ENCODE data around the gene GM2A.
"Not testable (repeated sequence)": the region's sequence is repeated elsewhere in the genome, so short reads cannot be mapped to it uniquely, and the experiment has no call there.

GM2A gene

GRCh38 chr5:151254556-151254955 is 1.6 kb downstream of the GM2A start:
- DNase-seq: no peak

GRCh38 chr5:151254990-151255389 is 2.0 kb downstream of the GM2A start:
- DNase-seq: not testable (repeated sequence)

GRCh38 chr5:151255621-151256286 is 2.8 kb downstream of the GM2A start:
- DNase-seq: no peak

- DNase-seq: no peak
These were observed 4.8 kb downstream of the GM2A start for GRCh38 chr5:151257731-151258181.

- DNase-seq: no peak
These were observed 5.2 kb downstream of the GM2A start for GRCh38 chr5:151258201-151258611.

- no peak for DNase-seq
These were observed 5.8 kb downstream of the GM2A start for GRCh38 chr5:151258816-151259215.

- DNase-seq: no peak
These were observed 6.9 kb downstream of the GM2A start for GRCh38 chr5:151259931-151260330.

- no peak for DNase-seq
These were observed 9.5 kb downstream of the GM2A start for GRCh38 chr5:151262532-151262931.

GRCh38 chr5:151264113-151264512 is 11.1 kb downstream of the GM2A start:
- no peak for DNase-seq

- no peak for DNase-seq
These were observed 14.7 kb downstream of the GM2A start for GRCh38 chr5:151267491-151268260.

GRCh38 chr5:151270599-151270998 is 17.6 kb downstream of the GM2A start:
- DNase-seq: no peak

GRCh38 chr5:151271336-151271735 is 18.4 kb downstream of the GM2A start:
- no peak for DNase-seq

- DNase-seq: no peak
These were observed 21.7 kb downstream of the GM2A start for GRCh38 chr5:151274666-151275065.

- DNase-seq: no peak
These were observed 22.8 kb downstream of the GM2A start for GRCh38 chr5:151275803-151276202.

- DNase-seq: no peak
These were observed 25.9 kb downstream of the GM2A start for GRCh38 chr5:151278845-151279244.

- DNase-seq: no peak
These were observed 27.5 kb downstream of the GM2A start for GRCh38 chr5:151280443-151280842.

GRCh38 chr5:151281001-151281639 is 28.1 kb downstream of the GM2A start:
- DNase-seq: no peak

- no peak for DNase-seq
These were observed 30.3 kb downstream of the GM2A start for GRCh38 chr5:151283120-151283825.

GRCh38 chr5:151284392-151284967 is 31.5 kb downstream of the GM2A start:
- no peak for DNase-seq

GRCh38 chr5:151285683-151286082 is 32.7 kb downstream of the GM2A start:
- no peak for DNase-seq

GRCh38 chr5:151286246-151286645 is 33.3 kb downstream of the GM2A start:
- DNase-seq: no peak

GRCh38 chr5:151288180-151288579 is 35.2 kb downstream of the GM2A start:
- DNase-seq: no peak

GRCh38 chr5:151293624-151294023 is 40.6 kb downstream of the GM2A start:
- DNase-seq: no peak
